Keratinocyte (primary cell): ENCODE data around the gene C1QC.

Experiments used
- EZH2 ChIP-seq: IDR thresholded peaks from one replicate; pipeline ENCODE4 v1.6.1; 2012; ENCODE audit warnings: inconsistent platforms, mild to moderate bottlenecking, low read length, moderate library complexity
- TF ChIP-seq, protein P1 (sequence below), 3 experiments: IDR thresholded peaks in 1 of 3; conservative IDR thresholded peaks in 1 of 3; optimal IDR thresholded peaks in 1 of 3; 2 replicates in 2 of 3; 3 replicates in 1 of 3; pipeline versions ENCODE3 to v1.5.1; 2011; ENCODE audit warnings: low read length in 3 of 3, mild to moderate bottlenecking in 3 of 3, moderate library complexity in 2 of 3, control low read depth in 1 of 3, inconsistent platforms in 1 of 3; ENCODE audit not compliant: insufficient read depth in 2 of 3; ENCODE audit errors: extremely low read depth in 1 of 3

DNA sequence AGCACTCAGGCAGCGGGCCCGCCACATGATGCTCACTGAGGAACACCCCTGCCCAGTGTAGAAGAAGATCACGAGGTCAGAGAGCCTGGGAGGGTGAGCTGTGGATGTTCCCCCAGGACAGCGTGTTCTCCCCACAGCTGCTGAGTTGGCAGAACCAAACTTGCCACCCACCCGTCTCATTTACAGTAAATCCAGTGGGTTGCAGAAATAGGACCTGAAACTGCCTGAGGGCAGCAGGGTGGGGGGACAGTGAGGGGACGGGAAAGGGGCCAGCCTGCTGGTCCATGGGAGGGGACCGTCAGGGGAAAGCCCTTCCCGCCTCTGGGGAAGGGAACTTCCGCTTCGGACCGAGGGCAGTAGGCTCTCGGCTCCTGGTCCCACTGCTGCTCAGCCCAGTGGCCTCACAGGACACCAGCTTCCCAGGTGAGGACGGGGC, 9.5 kb downstream of the C1QC start, which contains the start of gene C1QB:
- no peak for TF ChIP-seq EZH2
- TF ChIP-seq, protein P1, sequence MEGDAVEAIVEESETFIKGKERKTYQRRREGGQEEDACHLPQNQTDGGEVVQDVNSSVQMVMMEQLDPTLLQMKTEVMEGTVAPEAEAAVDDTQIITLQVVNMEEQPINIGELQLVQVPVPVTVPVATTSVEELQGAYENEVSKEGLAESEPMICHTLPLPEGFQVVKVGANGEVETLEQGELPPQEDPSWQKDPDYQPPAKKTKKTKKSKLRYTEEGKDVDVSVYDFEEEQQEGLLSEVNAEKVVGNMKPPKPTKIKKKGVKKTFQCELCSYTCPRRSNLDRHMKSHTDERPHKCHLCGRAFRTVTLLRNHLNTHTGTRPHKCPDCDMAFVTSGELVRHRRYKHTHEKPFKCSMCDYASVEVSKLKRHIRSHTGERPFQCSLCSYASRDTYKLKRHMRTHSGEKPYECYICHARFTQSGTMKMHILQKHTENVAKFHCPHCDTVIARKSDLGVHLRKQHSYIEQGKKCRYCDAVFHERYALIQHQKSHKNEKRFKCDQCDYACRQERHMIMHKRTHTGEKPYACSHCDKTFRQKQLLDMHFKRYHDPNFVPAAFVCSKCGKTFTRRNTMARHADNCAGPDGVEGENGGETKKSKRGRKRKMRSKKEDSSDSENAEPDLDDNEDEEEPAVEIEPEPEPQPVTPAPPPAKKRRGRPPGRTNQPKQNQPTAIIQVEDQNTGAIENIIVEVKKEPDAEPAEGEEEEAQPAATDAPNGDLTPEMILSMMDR (optimal IDR thresholded peaks at IDR 0.05 in 1 of 3, IDR thresholded peaks at IDR 0.05 in 1 of 3, conservative IDR thresholded peaks at IDR 0.05 in 1 of 3; ENCODE audit: extremely low read depth in 1 of 3, insufficient read depth in 2 of 3, low read length in 3 of 3) = no peak
